HCT116 (cell line): Measurements from ENCODE around the gene USP48. TPM values are rescaled to one million over a fixed set of nuclear protein-coding genes. Genes with fewer than 3 reads are reported as not detected.

Experiments
- ATAC-seq: fragments of 200-7000 bp; cut with Tn5 transposase; 2 replicates; pipeline ENCODE4 v1.9.1; 2020; ENCODE audit warnings: mild to moderate bottlenecking, moderate library complexity
- BruUV-seq: library from RNA; stranded (reverse); fragments of 400-500 nt; replicated peaks from 2 replicates; lab custom pipeline; 2021; lab: Mats Ljungman, UMichigan
- CTCF ChIA-PET: fragments of 300-600 bp; sonication (Branson Sonifier 250); formaldehyde crosslinking; loops from one replicate; lab custom pipeline; 2021; ENCODE audit warnings: antibody characterized with exemption; lab: Charles Lee
- POLR2A ChIA-PET: fragments of 300-600, 350-600 bp; sonication (Branson Sonifier 250); formaldehyde crosslinking; loops from one replicate; lab custom pipeline; 2021; ENCODE audit warnings: antibody characterized with exemption; lab: Charles Lee
- RAD21 ChIA-PET, 2 experiments: fragments of 300-600 bp; sonication (Branson Sonifier 250); formaldehyde crosslinking; loops; one replicate each; lab custom pipeline; 2023; ENCODE audit warnings: low total read pairs in 2 of 2; ENCODE audit not compliant: uncharacterized antibody in 2 of 2, unreplicated experiment in 2 of 2, low non-redundant PET in 1 of 2; lab: Charles Lee
- DNase-seq: peaks from one replicate; pipeline ENCODE4 v3.0.0-alpha.2; 2010; ENCODE audit warnings: low read depth, low spot score
- H2AFZ ChIP-seq: fragments of 200-600 bp; shearing (Covaris generic), sonication (generic); 2 replicates; pipeline ENCODE4 v1.6.1; 2017; ENCODE audit warnings: low read depth, mixed run types, mixed read lengths, antibody characterized with exemption, low read length; ENCODE audit not compliant: poor library complexity, severe bottlenecking
- H3K27ac ChIP-seq: 2 replicates; pipeline ENCODE4 v1.5.1; 2012; ENCODE audit warnings: low read depth, low read length
- H3K27me3 ChIP-seq: fragments of 200-600 bp; sonication (generic); 2 replicates; pipeline ENCODE4 v1.6.1; 2016; ENCODE audit warnings: mixed run types, low read length, mixed read lengths; ENCODE audit not compliant: insufficient read depth
- H3K36me3 ChIP-seq, 2 experiments: fragments of 200-500 bp in 1 of 2; fragments of 200-600 bp in 1 of 2; sonication (Bioruptor generic) in 1 of 2; sonication (generic) in 1 of 2; 2 replicates each; pipeline versions ENCODE4 v1.5.1 to v1.6.1; 2014 to 2016; ENCODE audit warnings: low read length in 2 of 2, inconsistent platforms in 1 of 2, mixed read lengths in 1 of 2, mixed run types in 1 of 2; ENCODE audit not compliant: insufficient read depth in 2 of 2, control insufficient read depth in 1 of 2
- H3K4me1 ChIP-seq, 2 experiments: fragments of 200-600 bp in 1 of 2; sonication (generic) in 1 of 2; 2 replicates each; pipeline versions ENCODE4 v1.5.1 to v1.6.1; 2012 to 2017; ENCODE audit warnings: low read length in 2 of 2, inconsistent platforms in 1 of 2, mild to moderate bottlenecking in 1 of 2, mixed read lengths in 1 of 2, mixed run types in 1 of 2, moderate library complexity in 1 of 2; ENCODE audit not compliant: insufficient read depth in 2 of 2, control insufficient read depth in 1 of 2
- H3K4me2 ChIP-seq: fragments of 200-600 bp; sonication (generic); 2 replicates; pipeline ENCODE4 v1.6.1; 2017; ENCODE audit warnings: mixed run types, low read length, mixed read lengths
- H3K4me3 ChIP-seq, 2 experiments: fragments of 200-600 bp in 1 of 2; sonication (generic) in 1 of 2; replicated peaks in 1 of 2; 2 replicates each; pipeline ENCODE4 v1.5.1; 2011 to 2016; ENCODE audit warnings: low read length in 2 of 2, control low read depth in 1 of 2, low read depth in 1 of 2, mild to moderate bottlenecking in 1 of 2, mixed read lengths in 1 of 2, mixed run types in 1 of 2
- H3K79me2 ChIP-seq: fragments of 200-600 bp; sonication (generic); 2 replicates; pipeline ENCODE4 v1.6.1; 2017; ENCODE audit warnings: mild to moderate bottlenecking, mixed run types, low read length, moderate library complexity, mixed read lengths; ENCODE audit not compliant: insufficient read depth
- H3K9ac ChIP-seq: fragments of 200-600 bp; sonication (generic); 2 replicates; pipeline ENCODE4 v1.6.1; 2016; ENCODE audit warnings: low read length, mixed read lengths
- H3K9me2 ChIP-seq: fragments of 200-600 bp; sonication (generic), shearing (Covaris generic); 2 replicates; pipeline ENCODE4 v1.6.1; 2017; ENCODE audit warnings: mixed run types, mild to moderate bottlenecking, moderate library complexity; ENCODE audit not compliant: insufficient read depth
- H3K9me3 ChIP-seq, 2 experiments: fragments of 200-500 bp in 1 of 2; fragments of 200-600 bp in 1 of 2; sonication (Bioruptor generic) in 1 of 2; sonication (generic) in 1 of 2; 2 replicates each; pipeline ENCODE4 v1.6.1; 2014 to 2017; ENCODE audit warnings: low read length in 2 of 2, mixed read lengths in 2 of 2, inconsistent platforms in 1 of 2, low read depth in 1 of 2, mild to moderate bottlenecking in 1 of 2, mixed run types in 1 of 2, moderate library complexity in 1 of 2; ENCODE audit not compliant: control insufficient read depth in 1 of 2, insufficient read depth in 1 of 2
- H4K20me1 ChIP-seq: fragments of 200-600 bp; sonication (generic), shearing (Covaris generic); 2 replicates; pipeline ENCODE4 v1.6.1; 2017; ENCODE audit warnings: mixed run types, mild to moderate bottlenecking, moderate library complexity; ENCODE audit not compliant: insufficient read depth
- ATF3 ChIP-seq: IDR thresholded peaks from 2 replicates; pipeline ENCODE4 v1.6.1; 2012
- CBX3 ChIP-seq: IDR thresholded peaks from 2 replicates; pipeline ENCODE4 v1.6.1; 2012; ENCODE audit warnings: low read depth
- CEBPB ChIP-seq: IDR thresholded peaks from 2 replicates; pipeline ENCODE4 v1.6.1; 2012; ENCODE audit warnings: low read depth
- ELF1 ChIP-seq: IDR thresholded peaks from 2 replicates; pipeline ENCODE4 v1.6.1; 2012; ENCODE audit warnings: low read depth, borderline replicate concordance
- EZH2 ChIP-seq: fragments of 200-600 bp; sonication (generic); IDR thresholded peaks from 2 replicates; pipeline ENCODE4 v1.6.1; 2017; ENCODE audit warnings: antibody characterized with exemption, mixed run types
- EZH2phosphoT487 ChIP-seq: fragments of 200-600 bp; IDR thresholded peaks from 2 replicates; pipeline ENCODE4 v1.6.1; 2018; ENCODE audit warnings: antibody characterized with exemption, borderline replicate concordance
- FOSL1 ChIP-seq: IDR thresholded peaks from 2 replicates; pipeline ENCODE4 v1.6.1; 2012; ENCODE audit warnings: low read depth
- JUND ChIP-seq: IDR thresholded peaks from 2 replicates; pipeline ENCODE4 v1.6.1; 2012
- MAX ChIP-seq: IDR thresholded peaks from 2 replicates; pipeline ENCODE4 v1.6.1; 2012
- POLR2AphosphoS5 ChIP-seq: IDR thresholded peaks from 2 replicates; pipeline ENCODE4 v1.6.1; 2011; ENCODE audit warnings: mild to moderate bottlenecking, low read depth, low read length, moderate library complexity
- RAD21 ChIP-seq: IDR thresholded peaks from 2 replicates; pipeline ENCODE4 v1.6.1; 2012; ENCODE audit warnings: low read depth, mild to moderate bottlenecking
- SIN3A ChIP-seq: IDR thresholded peaks from 2 replicates; pipeline ENCODE4 v1.6.1; 2012; ENCODE audit warnings: low read depth
- SP1 ChIP-seq: IDR thresholded peaks from 2 replicates; pipeline ENCODE4 v1.6.1; 2012; ENCODE audit warnings: low read depth
- TCF7L2 ChIP-seq: IDR thresholded peaks from 2 replicates; pipeline ENCODE4 v1.7.0; 2011; ENCODE audit warnings: borderline replicate concordance, inconsistent platforms; ENCODE audit not compliant: insufficient read depth, insufficient read length; ENCODE audit errors: extremely low read depth
- YY1 ChIP-seq: IDR thresholded peaks from 2 replicates; pipeline ENCODE4 v1.6.1; 2011; ENCODE audit warnings: low read length, low read depth, moderate library complexity, mild to moderate bottlenecking; ENCODE audit not compliant: insufficient replicate concordance; ENCODE audit errors: extremely low read depth
- ZBTB33 ChIP-seq: IDR thresholded peaks from 2 replicates; pipeline ENCODE4 v1.6.1; 2011; ENCODE audit warnings: mild to moderate bottlenecking, low read length, moderate library complexity; ENCODE audit not compliant: insufficient replicate concordance; ENCODE audit errors: extremely low read depth
- ZFX ChIP-seq: fragments of 450-650 bp; IDR thresholded peaks from 2 replicates; pipeline ENCODE4 v1.6.1; 2017
- ZNF274 ChIP-seq: fragments of 200-500 bp; sonication (Bioruptor generic); IDR thresholded peaks from 2 replicates; pipeline ENCODE4 v1.6.1; 2014; ENCODE audit warnings: mild to moderate bottlenecking, low read depth, low read length, inconsistent platforms
- intact Hi-C: fragments of 100-400 bp; cut with micrococcal nuclease; formaldehyde crosslinking; loops from 2 replicates; pipeline ENCODE4 v1.10.0; 2022
- total RNA-seq: library from RNA; stranded (reverse); gene quantifications from one replicate; pipeline ENCODE4 v1.2.1, GENCODE V29; 2021; ENCODE audit not compliant: unreplicated experiment
- TF ChIP-seq, protein P1 (sequence below): IDR thresholded peaks from 2 replicates; pipeline ENCODE4 v1.6.1; 2012; ENCODE audit warnings: low read depth
- TF ChIP-seq, protein P2 (sequence below), 3 experiments: fragments of 200-600 bp in 1 of 3; sonication (generic) in 1 of 3; IDR thresholded peaks in 2 of 3; conservative IDR thresholded peaks in 1 of 3; 2 replicates each; pipeline ENCODE4 v1.5.1; 2012 to 2017; ENCODE audit warnings: low read depth in 2 of 3, low read length in 2 of 3, antibody characterized with exemption in 1 of 3, borderline replicate concordance in 1 of 3, control low read depth in 1 of 3, mild to moderate bottlenecking in 1 of 3, mixed read lengths in 1 of 3, mixed run types in 1 of 3, moderate library complexity in 1 of 3; ENCODE audit not compliant: insufficient read depth in 1 of 3

The USP48 gene
- total RNA-seq, 1 experiment from 2014 or later, result 54.8 TPM

- no peaks in the 10 kb centered on the region for H3K36me3 ChIP-seq
- H3K9me2 ChIP-seq, result no peaks in the 10 kb centered on the region
- no peak overlapping the region for H3K4me2 ChIP-seq
- intact Hi-C loops, result no loop called here
- no peaks in the 10 kb centered on the region for H4K20me1 ChIP-seq
- ATAC-seq (no peak), DNase-seq (no peak)
- H3K4me1 ChIP-seq, result peaks cover 13 to 29% of the 10 kb centered on the region in 2 experiments
- H3K27ac ChIP-seq, result no peak overlapping the region
- no TSS peak for BruUV-seq
- H2AFZ ChIP-seq, result no peak overlapping the region
- H3K9ac ChIP-seq, result no peak overlapping the region
- H3K79me2 ChIP-seq, result no peaks in the 10 kb centered on the region
- H3K9me3 ChIP-seq, result no peaks in the 10 kb centered on the region
- ChIA-PET POLR2A (no interaction called here), CTCF (no interaction called here), RAD21 (no interaction called here)
- no peak overlapping the region for H3K4me3 ChIP-seq
- no peaks in the 10 kb centered on the region for H3K27me3 ChIP-seq
- TF ChIP-seq EZH2phosphoT487, result no peak
- TF ChIP-seq RAD21, result no peak
- no peak for TF ChIP-seq ZFX
- no peak for TF ChIP-seq ELF1
- no peak for TF ChIP-seq MAX
- no peak for TF ChIP-seq YY1
- TF ChIP-seq JUND, result no peak
- TF ChIP-seq SIN3A, result no peak
- TF ChIP-seq SP1, result no peak
- no peak for TF ChIP-seq TCF7L2
- TF ChIP-seq, protein P1, sequence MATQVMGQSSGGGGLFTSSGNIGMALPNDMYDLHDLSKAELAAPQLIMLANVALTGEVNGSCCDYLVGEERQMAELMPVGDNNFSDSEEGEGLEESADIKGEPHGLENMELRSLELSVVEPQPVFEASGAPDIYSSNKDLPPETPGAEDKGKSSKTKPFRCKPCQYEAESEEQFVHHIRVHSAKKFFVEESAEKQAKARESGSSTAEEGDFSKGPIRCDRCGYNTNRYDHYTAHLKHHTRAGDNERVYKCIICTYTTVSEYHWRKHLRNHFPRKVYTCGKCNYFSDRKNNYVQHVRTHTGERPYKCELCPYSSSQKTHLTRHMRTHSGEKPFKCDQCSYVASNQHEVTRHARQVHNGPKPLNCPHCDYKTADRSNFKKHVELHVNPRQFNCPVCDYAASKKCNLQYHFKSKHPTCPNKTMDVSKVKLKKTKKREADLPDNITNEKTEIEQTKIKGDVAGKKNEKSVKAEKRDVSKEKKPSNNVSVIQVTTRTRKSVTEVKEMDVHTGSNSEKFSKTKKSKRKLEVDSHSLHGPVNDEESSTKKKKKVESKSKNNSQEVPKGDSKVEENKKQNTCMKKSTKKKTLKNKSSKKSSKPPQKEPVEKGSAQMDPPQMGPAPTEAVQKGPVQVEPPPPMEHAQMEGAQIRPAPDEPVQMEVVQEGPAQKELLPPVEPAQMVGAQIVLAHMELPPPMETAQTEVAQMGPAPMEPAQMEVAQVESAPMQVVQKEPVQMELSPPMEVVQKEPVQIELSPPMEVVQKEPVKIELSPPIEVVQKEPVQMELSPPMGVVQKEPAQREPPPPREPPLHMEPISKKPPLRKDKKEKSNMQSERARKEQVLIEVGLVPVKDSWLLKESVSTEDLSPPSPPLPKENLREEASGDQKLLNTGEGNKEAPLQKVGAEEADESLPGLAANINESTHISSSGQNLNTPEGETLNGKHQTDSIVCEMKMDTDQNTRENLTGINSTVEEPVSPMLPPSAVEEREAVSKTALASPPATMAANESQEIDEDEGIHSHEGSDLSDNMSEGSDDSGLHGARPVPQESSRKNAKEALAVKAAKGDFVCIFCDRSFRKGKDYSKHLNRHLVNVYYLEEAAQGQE, result no peak
- TF ChIP-seq CBX3, result no peak
- TF ChIP-seq EZH2, result no peak
- no peak for TF ChIP-seq ATF3
- no peak for TF ChIP-seq ZNF274
- TF ChIP-seq, protein P2, sequence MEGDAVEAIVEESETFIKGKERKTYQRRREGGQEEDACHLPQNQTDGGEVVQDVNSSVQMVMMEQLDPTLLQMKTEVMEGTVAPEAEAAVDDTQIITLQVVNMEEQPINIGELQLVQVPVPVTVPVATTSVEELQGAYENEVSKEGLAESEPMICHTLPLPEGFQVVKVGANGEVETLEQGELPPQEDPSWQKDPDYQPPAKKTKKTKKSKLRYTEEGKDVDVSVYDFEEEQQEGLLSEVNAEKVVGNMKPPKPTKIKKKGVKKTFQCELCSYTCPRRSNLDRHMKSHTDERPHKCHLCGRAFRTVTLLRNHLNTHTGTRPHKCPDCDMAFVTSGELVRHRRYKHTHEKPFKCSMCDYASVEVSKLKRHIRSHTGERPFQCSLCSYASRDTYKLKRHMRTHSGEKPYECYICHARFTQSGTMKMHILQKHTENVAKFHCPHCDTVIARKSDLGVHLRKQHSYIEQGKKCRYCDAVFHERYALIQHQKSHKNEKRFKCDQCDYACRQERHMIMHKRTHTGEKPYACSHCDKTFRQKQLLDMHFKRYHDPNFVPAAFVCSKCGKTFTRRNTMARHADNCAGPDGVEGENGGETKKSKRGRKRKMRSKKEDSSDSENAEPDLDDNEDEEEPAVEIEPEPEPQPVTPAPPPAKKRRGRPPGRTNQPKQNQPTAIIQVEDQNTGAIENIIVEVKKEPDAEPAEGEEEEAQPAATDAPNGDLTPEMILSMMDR (IDR thresholded peaks at IDR 0.05 in 2 of 3, conservative IDR thresholded peaks at IDR 0.05 in 1 of 3; ENCODE audit: borderline replicate concordance in 1 of 3, insufficient read depth in 1 of 3, low read depth in 2 of 3, low read length in 2 of 3), result no peak
- no peak for TF ChIP-seq ZBTB33
- TF ChIP-seq FOSL1, result no peak
- no peak for TF ChIP-seq POLR2AphosphoS5
- no peak for TF ChIP-seq CEBPB
These were observed 152.2 kb downstream of the USP48 start for GRCh38 chr1:21630571-21631343.
